Activated CD4-positive, CD25-positive, alpha-beta regulatory T cell treated with anti-CD3 and anti-CD28 coated beads, Interleukin-2, amount 50 U/mL, for 16 hours (primary cell): ENCODE measurements around the gene U2AF1L4.

Source experiments
- DNase-seq: peaks from one replicate; pipeline ENCODE4 v3.0.0-alpha.2; 2020; ENCODE audit warnings: low read depth, low spot score

The U2AF1L4 gene, protein sequence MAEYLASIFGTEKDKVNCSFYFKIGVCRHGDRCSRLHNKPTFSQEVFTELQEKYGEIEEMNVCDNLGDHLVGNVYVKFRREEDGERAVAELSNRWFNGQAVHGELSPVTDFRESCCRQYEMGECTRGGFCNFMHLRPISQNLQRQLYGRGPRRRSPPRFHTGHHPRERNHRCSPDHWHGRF

DNA sequence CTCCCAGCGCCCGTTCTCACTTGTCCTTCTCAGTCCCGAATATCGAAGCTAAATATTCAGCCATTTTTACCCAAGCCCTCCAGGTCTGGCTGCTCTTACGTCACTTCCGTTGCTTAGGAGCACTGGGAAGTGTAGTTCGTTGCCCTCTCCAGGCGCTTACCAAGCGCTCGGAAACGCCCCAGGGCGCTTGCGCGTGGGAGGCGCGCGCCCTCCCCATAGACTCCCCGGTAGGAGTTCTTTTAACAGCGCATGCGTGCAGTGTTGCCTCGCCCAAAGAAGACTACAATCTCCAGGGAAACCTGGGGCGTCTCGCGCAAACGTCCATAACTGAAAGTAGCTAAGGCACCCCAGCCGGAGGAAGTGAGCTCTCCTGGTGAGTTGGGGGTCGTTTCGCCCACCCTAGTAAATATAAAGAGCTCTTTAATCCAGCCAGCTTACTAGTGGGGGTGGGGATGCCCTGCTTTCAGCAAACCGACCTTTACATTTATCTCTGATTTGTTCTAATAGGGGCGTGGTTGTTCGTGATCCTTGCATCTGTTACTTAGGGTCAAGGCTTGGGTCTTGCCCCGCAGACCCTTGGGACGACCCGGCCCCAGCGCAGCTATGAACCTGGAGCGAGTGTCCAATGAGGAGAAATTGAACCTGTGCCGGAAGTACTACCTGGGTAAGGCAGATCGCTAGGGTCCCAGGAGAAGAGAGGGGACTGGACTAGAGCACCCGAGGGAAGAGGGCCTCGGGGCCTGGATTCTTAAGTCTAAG lies at the start of gene U2AF1L4, which contains the start of gene PSENEN:
U2AF1L4 (minus strand) TSS at position 91 of the 759 bp plus-strand sequence; CDS start at position 64, 27 bp downstream.
PSENEN (plus strand) TSS at position 324 of the 759 bp plus-strand sequence; CDS start at position 604, 280 bp downstream.
- peak; percentile 95 for DNase-seq

DNA sequence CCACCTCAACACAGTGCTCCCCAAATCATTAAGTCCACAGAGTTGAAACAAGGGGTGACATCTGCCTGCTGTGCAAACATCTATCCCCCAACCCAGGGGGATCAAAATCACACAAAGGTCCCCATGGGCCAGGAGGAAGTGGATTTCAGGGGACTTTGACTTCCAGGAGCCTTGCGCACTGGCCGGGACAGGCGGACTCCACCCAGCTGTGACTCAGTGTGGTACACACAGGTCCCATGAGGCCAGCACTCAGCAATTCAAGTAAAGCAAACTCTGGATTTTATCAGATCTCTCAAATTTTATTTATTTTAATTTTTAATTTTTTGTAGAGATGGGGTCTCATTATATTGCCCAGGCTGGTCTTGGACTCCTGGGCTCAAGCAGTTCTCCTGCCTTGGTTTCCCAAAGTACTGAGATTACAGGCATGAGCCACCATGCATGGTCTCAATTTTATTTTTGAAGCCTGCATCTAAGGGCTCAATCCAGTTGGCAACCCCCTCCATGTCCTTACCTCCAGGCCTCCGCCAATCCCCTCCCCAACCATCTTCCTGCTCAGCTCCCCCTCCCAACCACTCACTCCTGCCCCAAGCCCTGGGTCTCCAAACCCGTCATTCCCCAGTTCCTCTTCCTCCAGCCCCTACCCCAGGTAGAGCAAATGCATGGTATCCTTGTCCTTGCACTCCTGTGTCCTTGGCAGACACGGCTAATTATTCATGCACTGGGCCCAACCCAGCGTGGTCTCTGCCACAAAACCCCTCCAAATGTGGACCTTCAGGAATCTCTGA lies 48.4 kb upstream of the U2AF1L4 start:
- no peak for DNase-seq

DNA sequence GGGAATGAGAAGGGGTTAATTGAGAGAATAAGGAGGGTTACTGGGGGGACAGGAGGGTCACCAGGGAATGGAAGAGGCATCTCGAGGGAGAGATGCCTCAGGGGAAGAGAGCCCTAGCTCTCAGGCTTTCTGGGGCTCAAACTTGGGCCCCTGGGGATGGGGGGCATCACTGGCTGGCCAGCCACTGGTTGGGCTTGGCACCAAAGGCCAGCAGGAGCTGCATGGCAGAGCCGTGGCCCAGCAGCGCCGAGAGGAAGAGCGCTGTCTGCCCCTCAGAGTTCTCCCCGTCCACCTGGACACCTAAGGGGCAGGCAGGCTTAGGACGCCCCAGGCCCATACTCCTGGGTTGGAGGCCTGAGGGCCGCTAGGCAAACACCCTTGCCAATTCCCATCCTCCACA lies 47.7 kb upstream of the U2AF1L4 start:
- DNase-seq: no peak

DNA sequence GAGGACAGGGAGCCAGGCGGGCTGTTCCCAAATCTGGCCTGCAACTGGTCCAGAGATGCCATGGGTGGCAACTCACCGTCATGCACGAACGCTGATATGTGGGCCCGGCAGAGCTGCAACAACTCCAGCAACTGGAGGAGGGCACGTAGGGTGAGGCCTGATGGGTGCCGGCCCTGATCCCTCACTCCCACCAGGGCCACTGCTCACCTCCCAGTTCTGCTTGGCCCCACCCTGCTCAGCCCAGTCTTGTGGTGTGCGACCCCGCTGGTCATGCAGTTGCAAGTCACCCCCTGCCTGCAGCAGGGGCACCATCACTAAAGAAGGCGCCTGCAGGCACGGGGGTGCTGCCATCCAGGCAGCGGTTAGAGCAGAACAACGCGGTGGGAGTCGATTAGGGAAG lies 47.1 kb upstream of the U2AF1L4 start:
- no peak for DNase-seq

DNA sequence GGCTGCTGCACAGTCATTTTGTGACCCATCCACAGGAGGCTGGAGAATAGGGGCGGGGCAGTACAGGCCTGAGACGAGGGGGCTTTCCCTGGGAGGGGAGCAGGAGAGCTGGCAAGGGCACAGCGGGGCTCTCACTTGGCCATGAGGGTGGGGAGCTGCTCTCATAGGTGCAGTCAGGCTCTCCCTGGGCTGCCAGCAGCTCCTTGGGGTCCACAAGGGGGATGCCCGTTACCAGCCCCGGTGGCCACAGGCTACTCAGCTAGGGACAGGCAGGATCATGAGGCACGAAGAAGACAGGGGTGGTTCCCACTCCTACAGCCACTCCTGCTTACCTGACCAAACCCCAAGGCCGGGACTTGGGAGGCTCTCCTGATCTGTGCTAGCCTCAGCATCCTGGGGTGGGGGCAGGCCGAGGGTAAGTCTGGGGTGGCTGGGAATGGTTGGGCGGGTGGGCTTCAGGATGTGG lies 46.6 kb upstream of the U2AF1L4 start:
- DNase-seq: no peak

DNA sequence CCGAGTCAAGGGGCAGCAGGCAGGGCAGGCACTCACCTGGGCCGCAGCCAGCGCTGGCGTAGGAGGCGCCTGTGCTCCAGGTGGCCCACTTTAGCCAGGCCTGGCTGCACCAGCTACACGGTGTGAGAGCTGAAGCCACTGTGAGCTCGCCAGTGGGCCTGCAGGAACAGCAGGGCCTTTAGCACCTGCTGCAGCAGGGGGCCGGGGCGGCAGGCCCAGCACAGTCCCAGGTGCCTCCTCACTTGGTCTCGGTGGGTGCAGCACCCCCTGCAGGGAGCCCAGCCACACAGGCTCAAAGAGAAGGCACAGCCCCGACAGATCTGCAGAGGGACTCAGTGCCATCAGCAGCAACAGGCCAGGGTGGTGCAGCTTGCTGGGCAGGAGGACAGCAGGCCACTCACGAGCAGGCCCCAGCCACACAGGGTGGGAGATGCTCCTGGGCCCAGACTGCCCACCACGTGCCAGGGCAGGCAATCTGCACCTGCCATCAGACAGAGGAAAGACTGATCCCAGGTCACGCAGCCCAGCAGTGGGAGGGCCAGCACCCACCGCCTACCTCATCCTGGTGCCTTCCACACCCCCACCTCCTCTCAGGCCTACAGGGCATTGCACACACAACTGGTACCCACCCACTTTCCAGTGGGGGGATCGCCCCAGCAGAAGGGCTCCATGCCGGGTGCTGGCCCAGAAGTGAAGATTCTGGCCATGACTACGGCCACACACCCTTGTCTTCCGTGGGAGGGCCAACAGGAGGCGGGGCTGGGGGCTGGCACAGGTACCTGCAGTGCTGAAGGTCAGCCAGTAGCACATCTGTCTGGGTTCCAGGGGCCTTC lies 46.0 kb upstream of the U2AF1L4 start:
- no peak for DNase-seq

DNA sequence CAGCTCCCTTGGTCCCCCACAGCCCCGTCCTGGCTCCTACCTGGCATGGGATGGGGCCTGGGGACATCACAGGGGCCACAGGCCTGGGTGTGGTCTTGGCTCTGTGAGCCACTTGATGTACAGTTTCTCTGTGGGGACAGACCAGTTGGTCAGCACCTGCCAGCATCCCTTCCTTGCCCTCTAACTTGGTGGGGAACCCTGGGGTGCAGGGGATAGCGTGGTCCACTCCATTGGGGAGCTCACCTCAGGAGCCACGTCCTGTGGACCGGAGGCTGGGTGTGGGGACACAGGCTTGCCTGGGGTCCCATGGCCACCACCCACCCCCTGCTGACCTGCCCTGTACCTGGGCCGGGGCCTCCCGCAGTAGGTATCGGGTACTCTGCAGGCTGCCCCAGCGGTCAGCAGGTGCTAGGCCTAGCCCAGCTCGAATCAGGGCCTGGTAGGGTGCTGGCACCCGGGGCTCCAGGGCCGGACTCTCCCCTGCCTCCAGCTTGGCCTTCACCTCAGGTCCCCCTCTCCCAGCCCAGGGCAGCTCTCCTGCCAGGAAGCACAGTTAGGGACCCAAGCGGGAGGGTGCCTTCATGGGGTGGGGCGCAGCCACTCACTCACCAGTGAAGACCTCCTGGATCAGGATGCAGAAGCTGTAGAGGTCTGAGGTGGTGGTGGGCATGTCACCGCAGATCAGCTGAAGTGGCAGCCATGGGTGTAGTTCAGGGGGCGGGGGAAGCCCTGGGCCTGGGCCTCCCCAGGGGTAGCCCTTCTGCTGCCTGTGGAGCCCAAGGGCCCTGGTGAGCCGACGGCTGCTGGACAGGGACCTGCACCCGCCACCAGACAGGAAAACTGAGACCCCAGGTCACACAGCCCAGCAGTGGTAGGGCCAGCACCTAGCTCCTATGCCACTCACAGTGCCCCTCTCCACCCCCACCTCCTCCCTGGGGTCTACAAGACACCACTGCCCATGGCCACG lies 45.0 kb upstream of the U2AF1L4 start:
- DNase-seq: no peak

DNA sequence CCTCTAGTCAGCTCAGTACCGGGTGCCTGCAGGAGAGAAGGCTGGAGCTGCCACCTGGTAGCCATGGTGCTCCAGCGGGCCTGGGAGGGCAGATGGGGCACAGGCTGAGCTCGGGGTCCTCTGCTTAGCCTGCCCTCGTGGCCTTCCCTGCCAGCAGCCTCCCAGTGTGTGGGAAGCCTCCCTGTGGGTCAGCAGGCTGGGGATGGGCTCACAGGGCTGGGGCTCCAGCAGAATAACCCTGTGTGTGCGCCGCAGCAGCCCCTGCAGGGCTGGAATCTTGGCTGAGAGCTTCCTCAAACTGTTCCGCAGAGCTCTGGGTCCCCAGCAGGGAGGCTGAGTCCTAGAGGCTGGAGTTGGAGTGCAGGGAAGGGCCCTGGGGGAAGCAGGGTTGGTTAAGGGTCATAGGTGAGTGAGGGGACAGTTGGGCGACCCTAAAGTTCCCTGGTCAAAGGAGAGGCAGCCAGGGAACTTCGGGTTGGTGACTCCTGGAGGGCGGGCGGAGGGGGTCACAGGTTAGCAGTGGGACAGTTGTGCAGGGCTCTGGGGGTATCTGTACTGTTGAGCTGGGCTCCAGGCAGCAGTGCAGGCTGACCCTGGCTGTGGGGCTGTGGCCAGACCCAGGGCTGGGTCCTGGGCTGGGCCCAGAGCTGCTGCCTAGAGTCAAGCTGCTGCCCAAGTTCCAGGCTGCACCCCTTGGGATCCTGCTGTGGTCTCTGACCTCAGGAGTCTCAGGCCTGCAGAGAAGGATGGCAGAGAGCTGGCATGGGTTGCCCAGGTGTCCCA lies 44.2 kb upstream of the U2AF1L4 start:
- DNase-seq: no peak

DNA sequence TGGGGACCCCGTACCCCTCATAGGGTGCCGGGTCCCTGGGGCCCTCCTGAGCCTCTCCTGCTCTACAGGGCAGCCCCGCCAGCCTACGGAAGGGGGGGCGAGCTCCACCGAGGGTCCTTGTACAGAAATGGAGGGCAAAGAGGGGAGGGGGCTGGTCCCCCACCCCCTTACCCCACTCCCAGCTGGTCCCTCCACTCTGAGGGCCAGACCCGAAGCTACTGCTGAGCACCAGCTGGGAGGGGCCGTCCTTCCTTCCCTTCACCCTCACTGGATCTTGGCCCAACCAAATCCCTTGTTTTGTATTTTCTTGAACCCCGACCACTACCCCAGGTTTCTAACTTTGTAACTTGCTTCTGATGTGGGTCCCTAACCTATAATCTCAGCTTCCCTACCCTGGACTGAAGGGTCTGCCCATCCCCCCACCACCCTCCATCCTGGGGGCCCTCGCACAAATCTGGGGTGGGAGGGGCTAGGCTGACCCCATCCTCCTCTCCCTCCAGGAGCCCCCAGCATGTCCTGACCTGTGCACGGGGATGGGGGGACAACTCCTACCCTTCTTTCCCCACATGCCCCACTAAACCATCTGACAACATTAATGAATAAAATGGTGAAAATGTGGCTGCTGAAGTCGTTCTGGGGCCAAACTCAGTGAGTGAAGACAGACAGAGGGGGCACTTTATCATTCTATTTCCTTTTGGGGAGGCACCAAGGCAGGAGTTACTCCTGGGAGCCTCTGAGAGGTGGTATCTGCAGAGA lies 43.2 kb upstream of the U2AF1L4 start:
- no peak for DNase-seq

DNA sequence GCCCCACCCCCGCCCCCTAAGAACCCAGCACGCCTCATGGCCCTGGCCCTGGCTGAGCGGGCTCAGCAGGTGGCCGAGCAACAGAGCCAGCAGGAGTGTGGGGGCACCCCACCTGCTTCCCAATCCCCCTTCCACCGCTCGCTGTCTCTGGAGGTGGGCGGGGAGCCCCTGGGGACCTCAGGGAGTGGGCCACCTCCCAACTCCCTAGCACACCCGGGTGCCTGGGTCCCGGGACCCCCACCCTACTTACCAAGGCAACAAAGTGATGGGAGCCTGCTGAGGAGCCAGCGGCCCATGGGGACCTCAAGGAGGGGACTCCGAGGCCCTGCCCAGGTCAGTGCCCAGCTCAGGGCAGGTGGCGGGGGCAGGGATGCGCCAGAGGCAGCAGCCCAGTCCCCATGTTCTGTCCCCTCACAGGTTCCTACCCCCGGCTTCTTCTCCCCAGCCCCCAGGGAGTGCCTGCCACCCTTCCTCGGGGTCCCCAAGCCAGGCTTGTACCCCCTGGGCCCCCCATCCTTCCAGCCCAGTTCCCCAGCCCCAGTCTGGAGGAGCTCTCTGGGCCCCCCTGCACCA lies 42.1 kb upstream of the U2AF1L4 start:
- no peak for DNase-seq

DNA sequence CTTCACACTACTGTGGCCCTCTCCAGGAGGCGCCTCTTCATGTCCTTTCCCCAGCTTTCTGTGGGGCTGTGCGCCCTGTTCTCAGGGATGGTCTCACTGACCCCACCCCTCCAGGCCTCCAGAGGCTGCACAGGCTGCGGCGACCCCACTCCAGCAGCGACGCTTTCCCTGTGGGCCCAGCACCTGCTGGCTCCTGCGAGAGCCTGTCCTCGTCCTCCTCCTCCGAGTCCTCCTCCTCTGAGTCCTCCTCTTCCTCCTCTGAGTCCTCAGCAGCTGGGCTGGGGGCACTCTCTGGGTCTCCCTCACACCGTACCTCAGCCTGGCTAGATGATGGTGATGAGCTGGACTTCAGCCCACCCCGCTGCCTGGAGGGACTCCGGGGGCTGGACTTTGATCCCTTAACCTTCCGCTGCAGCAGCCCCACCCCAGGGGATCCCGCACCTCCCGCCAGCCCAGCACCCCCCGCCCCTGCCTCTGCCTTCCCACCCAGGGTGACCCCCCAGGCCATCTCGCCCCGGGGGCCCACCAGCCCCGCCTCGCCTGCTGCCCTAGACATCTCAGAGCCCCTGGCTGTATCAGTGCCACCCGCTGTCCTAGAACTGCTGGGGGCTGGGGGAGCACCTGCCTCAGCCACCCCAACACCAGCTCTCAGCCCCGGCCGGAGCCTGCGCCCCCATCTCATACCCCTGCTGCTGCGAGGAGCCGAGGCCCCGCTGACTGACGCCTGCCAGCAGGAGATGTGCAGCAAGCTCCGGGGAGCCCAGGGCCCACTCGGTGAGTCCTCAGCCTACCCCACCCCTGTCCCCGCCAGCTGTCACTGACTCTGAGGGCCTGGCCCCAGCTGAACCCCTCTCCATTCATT lies 41.3 kb upstream of the U2AF1L4 start:
- no peak for DNase-seq

DNA sequence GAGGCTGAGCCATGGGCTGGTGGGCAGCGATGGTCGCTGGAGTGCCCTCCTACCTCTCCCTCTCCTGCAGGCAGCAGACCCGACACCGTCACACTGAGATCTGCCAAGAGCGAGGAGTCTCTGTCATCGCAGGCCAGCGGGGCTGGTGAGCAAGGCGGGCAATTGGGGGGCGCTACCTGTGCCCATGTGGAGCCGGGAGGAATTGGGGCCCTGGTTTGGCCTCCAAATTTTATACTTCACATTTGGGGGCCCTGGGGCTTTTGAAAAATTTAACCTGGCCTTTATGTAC lies 40.1 kb upstream of the U2AF1L4 start:
- DNase-seq: no peak

DNA sequence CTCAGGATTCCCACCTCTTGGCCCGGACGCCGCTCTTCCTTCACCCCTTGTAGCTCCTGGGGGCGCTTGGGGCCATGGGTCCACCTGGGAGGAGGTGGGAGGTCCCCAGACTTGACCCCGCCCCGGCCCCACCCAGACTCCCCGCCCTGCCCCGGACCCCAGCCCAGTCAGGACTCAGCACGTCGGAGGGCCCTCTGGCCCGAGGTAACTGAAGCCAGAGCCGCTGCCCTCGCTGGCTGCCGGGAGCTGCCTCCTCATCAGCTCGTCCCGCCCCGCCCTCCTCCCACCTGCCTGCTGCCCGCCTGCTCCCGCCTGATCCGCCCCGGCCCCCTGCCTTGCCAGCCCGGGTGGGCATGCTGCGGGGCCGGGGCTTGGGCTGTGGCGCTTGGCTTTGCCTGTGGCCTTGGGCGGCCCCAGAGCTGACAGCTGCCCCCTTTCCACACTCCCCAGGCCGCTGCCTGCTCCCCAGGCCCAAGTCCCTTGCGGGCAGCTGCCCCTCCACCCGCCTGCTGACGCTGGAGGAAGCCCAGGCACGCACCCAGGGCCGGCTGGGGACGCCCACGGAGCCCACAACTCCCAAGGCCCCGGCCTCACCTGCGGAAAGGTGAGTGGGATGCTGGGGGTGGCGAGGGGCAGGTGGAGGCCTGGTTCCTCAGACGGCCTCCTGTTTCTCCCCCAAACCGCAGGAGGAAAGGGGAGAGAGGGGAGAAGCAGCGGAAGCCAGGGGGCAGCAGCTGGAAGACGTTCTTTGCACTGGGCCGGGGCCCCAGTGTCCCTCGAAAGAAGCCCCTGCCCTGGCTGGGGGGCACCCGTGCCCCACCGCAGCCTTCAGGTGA lies 39.5 kb upstream of the U2AF1L4 start:
- DNase-seq: no peak

DNA sequence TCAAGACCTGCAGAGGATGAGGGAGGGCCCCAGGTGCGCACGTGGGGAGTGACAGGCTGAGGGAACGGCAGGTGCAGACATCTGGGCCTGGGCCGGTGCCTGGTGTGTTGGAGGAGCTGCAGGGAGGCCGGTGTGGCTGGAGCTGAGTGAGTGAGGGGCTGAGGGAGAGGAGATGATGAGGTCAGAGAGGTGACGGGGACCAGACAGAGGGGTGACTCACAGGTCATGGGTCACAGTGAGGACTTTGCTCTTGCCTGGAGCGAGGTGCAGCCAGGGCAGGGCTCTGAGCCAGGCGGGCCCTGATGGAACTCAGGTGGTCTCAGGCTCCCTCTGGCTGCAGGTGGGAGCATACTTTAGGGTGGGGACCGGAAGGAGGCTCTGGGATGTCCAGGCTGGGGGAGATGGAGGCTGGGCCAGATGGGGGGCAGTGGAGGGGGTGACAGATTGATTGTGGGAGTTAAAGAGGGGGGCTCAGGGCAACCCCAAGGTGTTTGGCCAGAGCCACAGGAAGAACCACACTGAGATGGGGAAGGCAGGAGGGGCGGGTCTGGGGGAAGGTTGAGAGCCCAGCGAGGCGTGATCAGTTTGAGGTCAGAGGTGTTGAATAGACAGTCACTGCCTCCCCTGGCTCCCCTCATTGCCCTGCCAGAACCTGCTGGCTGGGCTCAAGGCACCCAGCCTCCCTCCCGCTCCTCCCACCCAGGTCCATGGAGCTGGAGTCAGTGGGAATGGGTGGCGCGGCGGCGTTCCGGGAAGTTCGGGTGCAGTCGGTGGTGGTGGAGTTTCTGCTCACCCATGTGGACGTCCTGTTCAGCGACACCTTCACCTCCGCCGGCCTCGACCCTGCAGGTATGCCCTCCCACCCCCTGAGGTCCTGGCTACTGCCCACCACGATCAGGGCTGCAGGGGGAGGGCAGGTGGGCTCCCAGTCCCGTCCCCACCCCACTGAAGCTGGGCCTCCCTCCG lies 38.5 kb upstream of the U2AF1L4 start:
- no peak for DNase-seq

DNA sequence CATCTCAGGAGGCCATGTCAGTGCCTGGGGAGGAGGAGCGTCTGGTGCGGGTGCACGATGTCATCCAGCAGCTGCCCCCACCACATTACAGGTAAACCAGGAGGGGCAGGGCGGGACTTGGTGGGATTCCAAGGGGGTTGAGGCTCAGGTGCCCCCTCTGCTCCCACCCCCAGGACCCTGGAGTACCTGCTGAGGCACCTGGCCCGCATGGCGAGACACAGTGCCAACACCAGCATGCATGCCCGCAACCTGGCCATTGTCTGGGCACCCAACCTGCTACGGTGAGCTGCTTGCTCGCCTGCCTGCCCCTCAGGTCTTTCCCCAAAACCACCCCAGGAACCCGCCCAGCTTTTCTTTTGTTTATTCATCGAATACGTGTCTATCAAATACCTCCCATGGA lies 37.4 kb upstream of the U2AF1L4 start:
- DNase-seq: no peak

DNA sequence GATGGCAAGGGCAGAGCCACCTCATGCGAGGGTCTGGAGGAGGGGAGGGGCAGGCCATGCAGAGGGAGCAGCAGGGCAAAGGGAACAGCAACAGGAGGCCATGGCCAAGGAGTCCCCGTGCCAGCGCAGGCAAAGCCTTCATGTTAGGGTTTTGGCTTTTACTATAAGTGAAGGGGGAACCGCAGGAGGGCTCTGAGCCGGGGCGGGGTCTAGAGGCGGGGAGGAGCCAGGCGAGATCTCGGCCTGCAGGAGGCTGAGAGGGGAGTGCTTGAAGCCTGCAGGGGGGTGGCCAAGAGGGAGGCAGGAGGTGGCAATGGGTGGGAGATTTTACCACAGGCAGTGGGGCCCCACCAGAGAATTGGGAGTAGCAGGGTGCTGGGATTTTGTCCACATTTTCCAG lies 36.4 kb upstream of the U2AF1L4 start:
- no peak for DNase-seq
